Body of pancreas (tissue), 4 donors: ENCODE measurements around the gene NLN. TPM values are rescaled to one million over a fixed set of nuclear protein-coding genes. Genes with fewer than 3 reads are reported as not detected.

Experiments used
- ATAC-seq: fragments of 150-250 bp; one replicate; pipeline ENCODE4 v1.9.1; 2016
- DNase-seq, 4 donors: peaks; one replicate each; pipeline ENCODE4 v3.0.0-alpha.2; 2019
- H3K27ac ChIP-seq, 4 donors: fragments of 200-600 bp; sonication (generic); 1 replicate in 3 of 4; 2 replicates in 1 of 4; pipeline versions ENCODE4 v1.5.1 to v1.6.1; 2016 to 2019; ENCODE audit warnings: mild to moderate bottlenecking in 1 of 4, mixed read lengths in 1 of 4, moderate library complexity in 1 of 4
- H3K27me3 ChIP-seq, 2 donors: fragments of 200-600 bp; sonication (generic); one replicate each; pipeline ENCODE4 v1.6.0; 2016; ENCODE audit warnings: mild to moderate bottlenecking in 1 of 2
- H3K36me3 ChIP-seq, 2 donors: fragments of 200-600 bp; sonication (generic); replicated peaks in 1 of 2; 2 replicates each; pipeline ENCODE4 v1.5.1; 2016; ENCODE audit warnings: low read depth in 2 of 2; ENCODE audit not compliant: insufficient read depth in 1 of 2
- H3K4me1 ChIP-seq: fragments of 200-600 bp; sonication (generic); one replicate; pipeline ENCODE4 v1.6.0; 2016
- H3K4me3 ChIP-seq, 2 donors: fragments of 200-600 bp; sonication (generic); 1 replicate in 1 of 2; 2 replicates in 1 of 2; pipeline ENCODE4 v1.5.1; 2016 to 2019
- H3K9me3 ChIP-seq, 3 donors: fragments of 200-600 bp; sonication (generic); 1 replicate in 2 of 3; 2 replicates in 1 of 3; pipeline ENCODE4 v1.5.1; 2016
- CTCF ChIP-seq, 7 experiments: fragments of 450-650 bp in 4 of 7; fragments of 200-600 bp in 3 of 7; sonication (generic) in 3 of 7; IDR thresholded peaks; one replicate each; pipeline ENCODE4 v1.5.1; 2016 to 2019; ENCODE audit warnings: antibody characterized with exemption in 7 of 7
- POLR2A ChIP-seq, 3 donors: fragments of 450-650 bp; IDR thresholded peaks; one replicate each; pipeline ENCODE4 v1.6.1; 2016; ENCODE audit warnings: antibody characterized with exemption in 3 of 3, mild to moderate bottlenecking in 2 of 3
- WGBS, 2 donors: methylation state at CpG; one replicate each; pipeline ENCODE4 v1.1.5; 2017; 5-methylcytosine and 5-hydroxymethylcytosine counted together
- intact Hi-C: fragments of 100-400 bp; cut with DNase I; formaldehyde crosslinking; loops from one replicate; pipeline ENCODE4 v1.15.1; 2023
- total RNA-seq, 2 donors: library from RNA; depleted of rRNA; stranded (reverse); fragments of >200 nt; gene quantifications; one replicate each; pipeline ENCODE4 v1.1.0, GENCODE V29; 2016

NLN gene
- total RNA-seq, 2 donors from 2014 or later = 2.3 to 8.0 TPM

- TF ChIP-seq CTCF (IDR thresholded peaks at IDR 0.05) (peak in 2 of 7 experiments; percentile 32 to 36), POLR2A (IDR thresholded peaks at IDR 0.05) (no peak)
- Histone ChIP-seq H3K27ac (no peak overlapping the region), H3K4me3 (no peak overlapping the region), H3K27me3 (no peaks in the 10 kb centered on the region), H3K36me3 (no peaks in the 10 kb centered on the region), H3K9me3 (no peaks in the 10 kb centered on the region), H3K4me1 (no peaks in the 10 kb centered on the region)
- 51 to 55% methylated on average over 2 of the region's 2 CpGs for WGBS, 2 donors
- ATAC-seq (peak; percentile 56), DNase-seq (peak; percentile 21 to 43 (median 30))
- intact Hi-C loops = no loop called here
Observed at GRCh38 chr5:65760504-65761275, 38.7 kb downstream of the NLN start.

- H3K4me3 ChIP-seq = no peak overlapping the region
- no peaks in the 10 kb centered on the region for H3K9me3 ChIP-seq
- H3K36me3 ChIP-seq = no peaks in the 10 kb centered on the region
- intact Hi-C loops = no loop called here
- no peaks in the 10 kb centered on the region for H3K4me1 ChIP-seq
- H3K27me3 ChIP-seq = no peaks in the 10 kb centered on the region
- TF ChIP-seq CTCF (IDR thresholded peaks at IDR 0.05) (no peak), POLR2A (IDR thresholded peaks at IDR 0.05) (no peak)
- 75% methylated on average over 1 of the region's 1 CpG for WGBS, 2 donors
- ATAC-seq (no peak), DNase-seq (no peak)
- H3K27ac ChIP-seq = no peak overlapping the region
Observed at GRCh38 chr5:65762234-65762633, 40.2 kb downstream of the NLN start.

GRCh38 chr5:65765582-65765981, 43.6 kb downstream of the NLN start:
- TF ChIP-seq CTCF (IDR thresholded peaks at IDR 0.05) = no peak
- 87 to 93% methylated on average over 1 of the region's 1 CpG for WGBS, 2 donors
- DNase-seq (no peak), ATAC-seq (no peak)
- H3K36me3 ChIP-seq = no peaks in the 10 kb centered on the region
- H3K27me3 ChIP-seq = no peaks in the 10 kb centered on the region
- no peaks in the 10 kb centered on the region for H3K4me1 ChIP-seq
- H3K27ac ChIP-seq = no peak overlapping the region
- intact Hi-C loops = no loop called here
- H3K9me3 ChIP-seq = no peaks in the 10 kb centered on the region
- H3K4me3 ChIP-seq = no peak overlapping the region

GRCh38 chr5:65766175-65766574, 44.2 kb downstream of the NLN start:
- ATAC-seq (no peak), DNase-seq (no peak)
- Histone ChIP-seq H3K4me1 (no peaks in the 10 kb centered on the region), H3K27ac (no peak overlapping the region), H3K36me3 (no peaks in the 10 kb centered on the region), H3K27me3 (no peaks in the 10 kb centered on the region), H3K9me3 (no peaks in the 10 kb centered on the region), H3K4me3 (no peak overlapping the region)
- intact Hi-C loops = no loop called here
- 90 to 100% methylated on average over 2 of the region's 2 CpGs for WGBS, 2 donors
- no peak for TF ChIP-seq CTCF (IDR thresholded peaks at IDR 0.05)
- no peak for TF ChIP-seq POLR2A (IDR thresholded peaks at IDR 0.05)

- no peaks in the 10 kb centered on the region for H3K27me3 ChIP-seq
- no peak for DNase-seq
- no peaks in the 10 kb centered on the region for H3K9me3 ChIP-seq
- WGBS, 2 donors = 94 to 98% methylated on average over 1 to 2 of the region's 2 CpGs
- no peak for ATAC-seq
- no peaks in the 10 kb centered on the region for H3K36me3 ChIP-seq
- H3K4me1 ChIP-seq = no peaks in the 10 kb centered on the region
- H3K27ac ChIP-seq = no peak overlapping the region
- no peak overlapping the region for H3K4me3 ChIP-seq
- intact Hi-C loops = no loop called here
- no peak for TF ChIP-seq CTCF (IDR thresholded peaks at IDR 0.05)
- TF ChIP-seq POLR2A (IDR thresholded peaks at IDR 0.05) = no peak
Observed at GRCh38 chr5:65766781-65767180, 44.8 kb downstream of the NLN start.
